Neural cell (in vitro differentiated cells): Measurements from ENCODE around the gene TBC1D16. TPM values are rescaled to one million over a fixed set of nuclear protein-coding genes. Genes with fewer than 3 reads are reported as not detected.

Experiments used
- H2AFZ ChIP-seq: fragments of 200-600, 300-800 bp; sonication (generic), shearing (Covaris generic); 2 replicates; pipeline ENCODE4 v1.6.0; 2014; ENCODE audit warnings: low read depth, mild to moderate bottlenecking, antibody characterized with exemption, low read length, moderate library complexity
- H3F3A ChIP-seq: fragments of 200-600 bp; shearing (Covaris generic); 2 replicates; pipeline ENCODE4 v1.6.1; 2016; ENCODE audit warnings: mild to moderate bottlenecking, moderate library complexity, mixed read lengths, antibody characterized with exemption, low read length; ENCODE audit not compliant: insufficient read depth, poor library complexity, severe bottlenecking
- H3K27ac ChIP-seq: fragments of 200-600, 300-800 bp; sonication (generic), shearing (Covaris generic); 2 replicates; pipeline ENCODE4 v1.5.1; 2014; ENCODE audit warnings: mild to moderate bottlenecking, low read length, moderate library complexity
- H3K27me3 ChIP-seq: fragments of 300-800, 200-600 bp; sonication (generic), shearing (Covaris generic); 2 replicates; pipeline ENCODE4 v1.6.0; 2014; ENCODE audit warnings: mild to moderate bottlenecking, low read depth, low read length, moderate library complexity; ENCODE audit not compliant: insufficient read depth
- H3K36me3 ChIP-seq: fragments of 300-800, 200-600 bp; sonication (generic), shearing (Covaris generic); 2 replicates; pipeline ENCODE4 v1.5.1; 2014; ENCODE audit warnings: mild to moderate bottlenecking, antibody characterized with exemption, low read length, moderate library complexity; ENCODE audit not compliant: insufficient read depth
- H3K4me2 ChIP-seq: fragments of 300-800, 200-600 bp; sonication (generic), shearing (Covaris generic); 2 replicates; pipeline ENCODE4 v1.6.0; 2014; ENCODE audit warnings: mild to moderate bottlenecking, low read length
- H3K4me3 ChIP-seq: fragments of 300-800, 200-600 bp; sonication (generic), shearing (Covaris generic); 2 replicates; pipeline ENCODE4 v1.5.1; 2014; ENCODE audit warnings: mild to moderate bottlenecking, low read length, moderate library complexity
- H3K79me2 ChIP-seq: fragments of 200-600 bp; shearing (Covaris generic); replicated peaks from 2 replicates; pipeline ENCODE4 v1.6.0; 2014; ENCODE audit warnings: mild to moderate bottlenecking, low read length, moderate library complexity; ENCODE audit not compliant: insufficient read depth
- H3K9ac ChIP-seq: fragments of 300-800, 200-600 bp; sonication (generic), shearing (Covaris generic); 2 replicates; pipeline ENCODE4 v1.6.1; 2016; ENCODE audit warnings: mild to moderate bottlenecking, low read length, mixed read lengths
- H3K9me2 ChIP-seq: fragments of 200-600 bp; shearing (Covaris generic); 2 replicates; pipeline ENCODE4 v1.6.1; 2016; ENCODE audit warnings: mild to moderate bottlenecking, low read length, mixed read lengths; ENCODE audit not compliant: insufficient read depth
- H3K9me3 ChIP-seq: fragments of 200-600, 300-800 bp; sonication (generic), shearing (Covaris generic); 2 replicates; pipeline ENCODE4 v1.6.1; 2016; ENCODE audit warnings: mild to moderate bottlenecking, mixed run types, low read length, moderate library complexity, mixed read lengths
- H4K20me1 ChIP-seq: fragments of 200-600 bp; shearing (Covaris generic); 2 replicates; pipeline ENCODE4 v1.6.1; 2016; ENCODE audit warnings: mild to moderate bottlenecking, mixed run types; ENCODE audit not compliant: insufficient read depth
- CTCF ChIP-seq: fragments of 450-650 bp; IDR thresholded peaks from 2 replicates; pipeline ENCODE4 v1.5.1; 2014; ENCODE audit warnings: antibody characterized with exemption, mild to moderate bottlenecking, moderate library complexity; ENCODE audit not compliant: poor library complexity, severe bottlenecking
- EP300 ChIP-seq: fragments of 450-650 bp; conservative IDR thresholded peaks from 2 replicates; pipeline ENCODE4 v1.6.1; 2014; ENCODE audit warnings: antibody characterized with exemption, mild to moderate bottlenecking, moderate library complexity; ENCODE audit not compliant: poor library complexity, severe bottlenecking
- EZH2 ChIP-seq: fragments of 200-600, 300-800 bp; shearing (Covaris generic), sonication (generic); IDR thresholded peaks from 2 replicates; pipeline ENCODE4 v1.6.1; 2014; ENCODE audit warnings: antibody characterized with exemption, low read length, borderline replicate concordance, mild to moderate bottlenecking; ENCODE audit not compliant: insufficient read depth, poor library complexity, severe bottlenecking
- MXI1 ChIP-seq: fragments of 450-650 bp; conservative IDR thresholded peaks from 2 replicates; pipeline ENCODE4 v1.6.1; 2014; ENCODE audit warnings: antibody characterized with exemption, mild to moderate bottlenecking; ENCODE audit not compliant: poor library complexity, severe bottlenecking
- POLR2AphosphoS5 ChIP-seq: IDR thresholded peaks from 2 replicates; pipeline ENCODE4 v1.6.1; 2012
- RAD21 ChIP-seq: fragments of 450-650 bp; conservative IDR thresholded peaks from 2 replicates; pipeline ENCODE4 v1.6.1; 2014; ENCODE audit warnings: antibody characterized with exemption, mild to moderate bottlenecking, moderate library complexity
- REST ChIP-seq: IDR thresholded peaks from 2 replicates; pipeline ENCODE4 v1.6.1; 2012; ENCODE audit warnings: borderline replicate concordance
- SMC3 ChIP-seq: fragments of 450-650 bp; conservative IDR thresholded peaks from 2 replicates; pipeline ENCODE4 v1.6.1; 2014; ENCODE audit warnings: antibody characterized with exemption, mild to moderate bottlenecking, moderate library complexity; ENCODE audit not compliant: poor library complexity
- TAF1 ChIP-seq: IDR thresholded peaks from 2 replicates; pipeline ENCODE4 v1.6.1; 2012; ENCODE audit warnings: low read depth
- polyA plus RNA-seq: library from polyadenylated mRNA; depleted of rRNA; stranded (reverse); fragments of >200 nt; gene quantifications from 2 replicates; pipeline ENCODE4 v1.2.3, GENCODE V29; 2014

TBC1D16 gene
- polyA plus RNA-seq, 1 donor from 2014 or later, result 19.8 TPM

GRCh38 chr17:80072410-80072809, 36.7 kb upstream of the TBC1D16 start:
- no peak overlapping the region for H2AFZ ChIP-seq

GRCh38 chr17:80071116-80071841, 35.6 kb upstream of the TBC1D16 start:
- Histone ChIP-seq H3K4me2 (no peak overlapping the region), H3K27ac (no peak overlapping the region), H3K9ac (no peak overlapping the region), H3K9me3 (no peaks in the 10 kb centered on the region), H4K20me1 (no peaks in the 10 kb centered on the region), H2AFZ (no peak overlapping the region), H3K4me3 (no peak overlapping the region), H3F3A (no peaks in the 10 kb centered on the region), H3K79me2 (no peaks in the 10 kb centered on the region), H3K9me2 (no peaks in the 10 kb centered on the region), H3K27me3 (no peaks in the 10 kb centered on the region), H3K36me3 (no peaks in the 10 kb centered on the region)
- TF ChIP-seq EP300, result no peak
- no peak for TF ChIP-seq POLR2AphosphoS5
- no peak for TF ChIP-seq TAF1
- TF ChIP-seq EZH2, result no peak
- no peak for TF ChIP-seq RAD21
- no peak for TF ChIP-seq SMC3
- no peak for TF ChIP-seq MXI1
- TF ChIP-seq CTCF, result no peak

More at GRCh38 chr17:80072410-80072809, 36.7 kb upstream of the TBC1D16 start:
- Histone ChIP-seq H3K9ac (no peak overlapping the region), H3K79me2 (no peaks in the 10 kb centered on the region), H3K36me3 (no peaks in the 10 kb centered on the region), H3F3A (no peaks in the 10 kb centered on the region), H4K20me1 (no peaks in the 10 kb centered on the region), H3K4me3 (no peak overlapping the region), H3K4me2 (no peak overlapping the region), H3K9me3 (no peaks in the 10 kb centered on the region), H3K27me3 (no peaks in the 10 kb centered on the region), H3K27ac (no peak overlapping the region), H3K9me2 (no peaks in the 10 kb centered on the region)
- TF ChIP-seq REST (no peak), POLR2AphosphoS5 (no peak), EP300 (no peak), TAF1 (no peak), RAD21 (no peak), MXI1 (no peak), CTCF (no peak), SMC3 (no peak), EZH2 (no peak)
